OCI-LY1 (cell line): Measurements from ENCODE around the gene LNX1.

ENCODE experiments used
- CTCF ChIP-seq: fragments of 200-600 bp; sonication (generic), shearing (Covaris generic); IDR thresholded peaks from 2 replicates; pipeline ENCODE4 v1.5.1; 2017; ENCODE audit warnings: mild to moderate bottlenecking, antibody characterized with exemption, low read length, moderate library complexity, mixed read lengths
- EZH2 ChIP-seq: fragments of 200-600 bp; sonication (generic), shearing (Covaris generic); IDR thresholded peaks from 2 replicates; pipeline ENCODE4 v1.8.0; 2017; ENCODE audit warnings: borderline replicate concordance, mixed run types, mild to moderate bottlenecking, antibody characterized with exemption, low read length, moderate library complexity, mixed read lengths

- TF ChIP-seq CTCF (no peak), EZH2 (no peak)
Measured at GRCh38 chr4:53502094-53502493, 89.2 kb downstream of the LNX1 start.
